Left lobe of liver (tissue), 2 donors: Measurements from ENCODE around the gene RIIAD1. TPM values are rescaled to one million over a fixed set of nuclear protein-coding genes. Genes with fewer than 3 reads are reported as not detected.
"Not testable (repeated sequence)": the region's sequence is repeated elsewhere in the genome, so short reads cannot be mapped to it uniquely, and the experiment has no call there.

Experiments
- ATAC-seq: fragments of 200-7000 bp; cut with Tn5 transposase; one replicate; pipeline ENCODE4 v1.9.1; 2020; ENCODE audit warnings: mild to moderate bottlenecking, moderate library complexity
- DNase-seq: peaks from one replicate; pipeline ENCODE4 v3.0.0-alpha.2; 2020; ENCODE audit warnings: low spot score
- total RNA-seq: library from RNA; stranded (reverse); gene quantifications from one replicate; pipeline ENCODE4 v1.2.1, GENCODE V29; 2021
- donor health status: DM: no; HTN: no; CAD: no; lungs with moderate emphysema.
- donor health status: DM: no; HTN: yes; CAD: no.

The RIIAD1 gene, protein sequence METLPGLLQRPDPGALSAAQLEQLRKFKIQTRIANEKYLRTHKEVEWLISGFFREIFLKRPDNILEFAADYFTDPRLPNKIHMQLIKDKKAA
- not detected for total RNA-seq

DNA sequence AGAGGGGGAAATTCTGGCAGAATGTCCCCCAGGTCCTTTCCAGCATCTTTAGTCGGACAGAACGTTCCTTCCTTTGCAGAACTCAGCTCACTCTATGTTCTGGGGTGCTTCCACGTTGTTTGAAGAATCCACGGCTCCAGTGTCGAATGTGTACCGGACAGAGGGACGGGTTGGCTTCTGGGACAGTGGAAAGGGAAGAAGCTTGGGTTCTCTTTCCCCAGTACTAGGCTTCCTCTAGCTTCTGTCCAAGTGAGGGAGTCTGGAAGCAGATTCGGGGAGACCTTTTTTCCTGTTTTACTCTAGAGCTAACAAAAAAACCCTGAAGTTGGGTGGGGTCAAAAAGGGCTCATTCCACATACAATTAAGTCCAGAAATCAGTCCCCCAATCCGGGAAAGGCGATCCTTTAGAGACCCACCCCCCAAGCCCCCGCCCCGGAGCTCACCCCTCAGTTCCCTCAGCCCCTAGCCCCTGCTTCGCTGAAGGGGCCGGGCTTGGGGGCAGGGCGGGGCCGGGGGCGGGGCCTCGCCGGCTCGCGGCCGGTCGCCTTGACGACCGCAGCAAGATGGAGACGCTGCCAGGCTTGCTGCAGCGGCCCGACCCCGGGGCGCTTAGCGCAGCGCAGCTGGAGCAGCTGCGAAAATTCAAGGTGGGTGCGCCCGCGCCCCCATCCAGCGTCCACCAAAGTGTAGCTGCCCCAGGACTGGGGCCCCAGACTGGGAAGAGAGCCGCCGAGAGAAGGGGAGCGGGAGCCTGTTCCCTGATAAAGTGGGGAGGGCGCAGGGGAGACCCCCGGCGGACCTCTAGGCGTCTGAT, at the start of gene RIIAD1:
TSS of gene RIIAD1 (plus strand) at position 549 of the 814 bp plus-strand sequence. CDS start at position 564, 15 bp downstream.
- no peak for DNase-seq

DNA sequence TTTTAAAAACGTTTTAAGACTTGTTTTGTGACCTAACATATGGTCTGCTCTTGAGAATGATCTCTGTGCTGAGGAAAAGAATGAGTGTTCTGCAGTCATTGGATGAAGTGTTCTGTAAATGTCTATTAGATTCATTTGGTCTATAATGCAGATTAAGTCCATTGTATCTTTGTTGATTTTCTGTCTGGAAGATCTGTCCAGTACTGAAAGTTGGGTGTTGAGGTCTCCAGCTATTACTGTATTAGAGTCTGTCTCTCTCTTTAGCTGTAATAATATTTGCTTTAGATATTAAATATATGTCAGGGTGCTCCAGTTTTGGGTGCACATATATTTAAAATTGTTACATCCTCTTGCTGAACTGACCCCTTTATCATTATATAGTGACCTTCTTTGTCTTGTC, 47.9 kb upstream of the RIIAD1 start:
- ATAC-seq (no peak), DNase-seq (no peak)

More for the DNA sequence above, at the start of gene RIIAD1:
- ATAC-seq, result peak; percentile 88

GRCh38 chr1:151680391-151680790, 40.9 kb upstream of the RIIAD1 start:
- ATAC-seq, result no peak
- DNase-seq, result no peak

DNA sequence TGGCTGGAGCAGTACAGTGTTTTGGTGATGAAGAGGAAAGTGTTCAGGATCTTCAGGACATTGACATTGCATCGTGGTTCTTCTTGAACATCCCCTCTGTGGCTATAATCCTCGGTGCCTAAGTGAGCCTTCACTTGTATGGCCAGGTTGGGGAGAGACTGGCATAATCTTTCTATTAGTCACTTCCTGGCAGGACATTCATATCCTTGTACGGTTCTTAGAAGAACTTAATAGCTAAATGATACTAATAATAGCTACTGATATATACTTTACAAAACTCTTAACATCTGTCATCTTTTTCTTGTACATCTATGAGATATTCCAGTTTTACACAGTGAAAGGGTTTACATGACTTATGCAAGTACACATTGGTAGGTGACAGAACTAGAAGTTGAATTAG, 40.5 kb upstream of the RIIAD1 start:
- DNase-seq (no peak), ATAC-seq (no peak)

DNA sequence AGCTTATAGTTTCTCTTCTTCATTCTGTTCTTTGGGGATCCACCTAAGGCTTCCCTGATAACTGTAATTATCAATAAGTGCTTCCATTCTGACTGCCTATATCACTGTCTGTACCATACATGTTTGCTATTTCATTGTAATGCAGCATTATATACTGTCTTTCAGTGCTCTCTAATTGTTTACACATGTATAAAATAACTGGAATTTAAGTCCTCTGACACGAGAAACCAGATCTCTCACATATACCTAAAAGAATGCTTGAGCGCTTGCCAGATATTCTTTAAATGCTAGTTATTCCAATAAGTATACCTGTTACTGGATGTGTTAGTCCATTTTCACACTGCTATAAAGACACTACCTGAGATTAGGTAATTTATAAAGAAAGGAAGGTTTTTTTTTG, 39.4 kb upstream of the RIIAD1 start:
- DNase-seq, result no peak
- no peak for ATAC-seq

DNA sequence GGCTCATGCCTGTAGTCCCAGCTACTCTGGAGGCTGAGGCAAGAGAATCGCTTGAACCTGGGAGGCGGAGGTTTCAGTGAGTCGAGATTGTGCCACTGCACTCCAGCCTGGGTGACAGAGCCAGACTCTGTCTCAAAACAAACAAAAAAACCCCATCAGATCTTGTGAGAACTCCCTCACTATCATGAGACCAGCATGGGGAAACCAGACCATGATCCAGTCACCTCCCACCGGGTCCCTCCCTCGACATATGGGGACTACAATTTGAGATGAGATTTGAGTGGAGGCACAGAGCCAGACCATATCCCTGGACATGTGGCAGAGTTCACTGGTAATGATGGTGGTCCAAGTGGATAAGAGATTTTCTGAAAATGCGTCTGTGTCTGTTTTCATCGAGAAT, 38.4 kb upstream of the RIIAD1 start:
- ATAC-seq, result not testable (repeated sequence)

DNA sequence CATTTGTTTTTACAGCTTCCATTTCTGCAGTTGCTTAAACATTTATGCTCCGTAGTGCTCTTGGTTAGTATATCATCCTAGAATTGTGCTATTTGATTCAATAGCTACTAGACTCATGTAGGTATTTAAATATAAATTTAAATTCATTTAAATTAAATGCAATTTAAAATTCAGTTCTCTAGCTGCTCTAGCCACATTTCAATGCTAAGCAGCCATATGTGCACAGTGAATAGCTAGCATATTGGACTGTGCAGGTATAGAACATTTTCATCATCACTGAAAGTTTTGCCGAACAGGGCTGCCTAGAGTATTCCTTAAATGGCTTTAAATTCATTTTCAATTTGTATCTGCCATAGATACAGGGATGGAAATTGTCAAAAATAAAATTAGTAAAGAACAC, 37.2 kb upstream of the RIIAD1 start:
- no peak for DNase-seq
- ATAC-seq, result no peak

More for the DNA sequence above, 38.4 kb upstream of the RIIAD1 start:
- DNase-seq, result not testable (repeated sequence)

DNA sequence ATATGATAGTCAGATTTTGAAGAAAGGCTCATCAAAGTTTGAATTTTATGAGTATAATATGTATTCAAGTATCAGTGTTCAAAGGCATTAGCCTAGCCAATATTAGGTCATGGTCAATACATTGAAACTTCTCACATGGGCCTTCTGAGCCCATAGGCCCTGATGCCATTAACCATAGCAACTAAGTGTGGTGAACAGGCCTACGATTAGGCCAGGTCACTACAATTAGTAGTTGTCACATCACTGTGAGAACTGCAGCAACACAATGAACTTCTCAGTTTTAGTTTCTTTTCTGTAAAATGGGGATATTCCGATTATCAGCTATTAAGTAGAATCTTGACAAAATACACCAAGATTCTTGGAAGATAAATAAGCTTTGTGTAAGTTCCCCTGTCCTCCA, 34.8 kb upstream of the RIIAD1 start:
- DNase-seq (no peak), ATAC-seq (no peak)

DNA sequence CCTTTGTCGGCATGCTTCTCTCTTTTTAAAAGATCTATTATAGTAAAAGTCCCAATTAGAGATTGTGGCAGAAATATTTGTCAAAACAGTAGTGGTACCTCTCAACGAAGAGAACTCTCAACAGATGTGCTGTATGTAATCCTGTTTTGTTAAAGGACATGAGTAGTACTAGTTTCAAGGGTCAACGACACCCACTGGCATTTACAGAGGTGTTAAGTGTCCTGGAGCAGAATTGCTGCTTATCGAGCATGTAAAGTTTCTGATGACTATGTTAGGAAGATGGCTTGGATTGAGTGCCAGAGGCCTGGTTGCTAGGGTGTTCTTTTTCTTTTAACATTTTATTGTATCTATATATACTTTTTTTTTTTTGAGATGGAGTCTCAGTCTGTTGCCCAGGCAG, 31.8 kb upstream of the RIIAD1 start:
- ATAC-seq, result no peak
- DNase-seq, result no peak

GRCh38 chr1:151692226-151692625, 29.1 kb upstream of the RIIAD1 start:
- DNase-seq (no peak), ATAC-seq (no peak)

DNA sequence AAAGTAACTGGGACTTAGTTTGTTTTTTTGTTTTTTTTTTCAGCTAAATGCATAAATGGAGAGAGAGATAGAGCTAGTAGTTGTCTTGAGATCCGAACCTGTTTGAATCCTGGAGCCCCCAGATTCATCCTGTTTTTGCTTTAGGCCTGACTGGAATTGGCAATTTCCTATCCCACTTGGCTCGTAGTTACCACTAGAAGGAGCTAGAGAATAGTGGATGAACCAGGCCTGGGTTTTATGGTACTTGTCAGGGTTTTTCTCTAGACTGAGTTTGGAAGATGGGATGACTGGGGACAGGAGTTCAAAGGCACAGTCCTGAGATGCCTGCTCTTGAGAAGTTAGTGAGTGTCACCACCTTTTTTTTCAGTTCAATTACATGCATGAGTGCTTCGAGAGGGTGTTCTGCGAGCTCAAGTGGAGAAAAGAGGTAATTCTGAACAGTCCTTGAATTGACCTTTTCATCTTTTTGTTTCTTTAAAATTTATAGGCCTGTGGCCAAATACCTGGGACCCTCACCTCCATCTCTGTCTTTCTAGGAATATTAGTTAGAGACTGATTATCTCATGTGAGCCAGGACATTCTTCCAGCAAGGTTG, 28.2 kb upstream of the RIIAD1 start:
- peak; percentile 75 for ATAC-seq
- no peak for DNase-seq

- no peak for ATAC-seq
- DNase-seq, result no peak
These were observed 19.8 kb upstream of the RIIAD1 start for GRCh38 chr1:151701515-151701914.

GRCh38 chr1:151702936-151703335, 18.4 kb upstream of the RIIAD1 start:
- no peak for ATAC-seq
- peak; percentile 35 for DNase-seq

GRCh38 chr1:151703813-151704212, 17.5 kb upstream of the RIIAD1 start:
- no peak for DNase-seq
- no peak for ATAC-seq

DNA sequence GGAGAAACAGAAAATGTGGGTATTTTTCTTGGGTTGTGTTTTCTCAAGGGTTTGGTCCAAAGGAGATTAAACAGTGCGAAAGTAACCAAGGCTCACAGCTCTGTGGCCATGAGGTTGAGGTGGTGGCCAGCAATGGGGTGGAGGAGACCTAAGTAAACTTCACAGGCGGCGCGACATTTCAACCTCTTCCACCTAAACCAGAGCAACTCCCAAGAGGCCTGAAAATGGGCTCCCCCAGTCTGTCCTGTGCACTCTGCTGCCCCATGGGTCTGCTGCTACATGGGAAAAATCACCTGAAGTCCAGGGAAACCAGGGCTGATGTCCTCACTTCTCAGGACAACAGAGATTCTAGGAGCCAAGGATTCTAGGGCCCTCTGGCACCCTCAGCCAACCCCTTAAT, 17.1 kb upstream of the RIIAD1 start:
- no peak for ATAC-seq
- DNase-seq, result no peak

- DNase-seq, result no peak
- no peak for ATAC-seq
These were observed 16.2 kb upstream of the RIIAD1 start for GRCh38 chr1:151705146-151705545.

DNA sequence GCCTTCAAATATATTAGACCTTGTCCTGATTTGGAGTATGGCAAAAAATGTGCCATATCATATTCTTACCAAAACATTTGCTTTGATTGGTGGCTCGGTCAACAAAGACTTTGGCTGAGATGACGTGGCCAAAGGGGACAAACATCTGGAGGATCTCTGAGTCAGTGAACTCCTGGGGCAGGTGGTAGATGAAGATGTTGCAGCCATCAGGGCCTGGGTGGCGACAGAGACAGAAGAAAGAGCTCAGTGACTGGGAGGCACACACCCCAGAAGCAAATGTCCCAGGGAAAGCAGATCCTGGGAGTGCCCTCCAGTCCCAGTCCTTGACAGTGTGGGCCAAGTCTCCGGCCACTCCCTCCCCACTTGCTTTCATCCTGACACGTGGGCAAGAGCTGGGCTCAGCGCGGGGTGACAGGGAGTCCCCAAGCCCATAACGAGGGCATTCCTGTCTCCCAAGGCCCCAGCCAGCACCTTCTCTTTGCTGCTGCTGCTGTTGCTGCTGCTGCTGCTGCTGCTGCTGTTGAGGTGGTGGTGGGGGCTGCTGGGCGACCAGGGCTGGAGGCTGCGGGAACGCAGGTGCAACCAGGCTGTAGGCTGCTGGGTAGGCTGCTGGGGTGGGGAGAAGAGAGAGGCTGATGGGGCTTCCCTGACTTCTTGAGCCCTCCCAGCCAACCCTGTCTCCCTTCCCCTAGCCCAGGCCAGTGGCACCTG, 15.4 kb upstream of the RIIAD1 start:
- ATAC-seq (no peak), DNase-seq (no peak)

GRCh38 chr1:151706464-151707415, 14.6 kb upstream of the RIIAD1 start:
- ATAC-seq (no peak), DNase-seq (no peak)

DNA sequence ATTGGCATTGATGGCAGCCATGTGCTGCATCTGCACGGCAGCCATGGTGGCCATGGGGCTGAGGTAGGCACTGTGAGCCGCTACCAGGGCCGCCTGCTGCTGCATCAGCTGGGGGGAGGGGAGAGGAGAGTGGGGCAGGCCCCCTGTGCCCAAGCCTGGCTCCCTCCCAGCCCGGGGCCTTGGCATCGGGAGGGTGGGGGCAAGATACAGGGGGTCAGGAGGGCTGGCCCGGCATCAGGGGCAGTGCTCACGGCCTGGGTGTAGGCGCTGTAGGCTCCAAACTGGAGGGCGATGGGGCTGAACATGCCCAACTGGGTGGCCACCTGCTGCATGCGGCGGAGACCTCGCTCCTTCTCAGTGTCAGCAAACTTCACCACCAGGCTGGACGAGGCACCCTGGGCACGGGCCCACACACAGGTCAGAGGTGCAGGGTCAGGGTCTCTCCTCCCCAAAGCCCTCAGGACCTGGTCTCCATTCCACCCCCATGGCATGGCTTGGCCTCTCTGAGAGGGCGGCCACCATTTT, 13.7 kb upstream of the RIIAD1 start:
- DNase-seq (no peak), ATAC-seq (no peak)

DNA sequence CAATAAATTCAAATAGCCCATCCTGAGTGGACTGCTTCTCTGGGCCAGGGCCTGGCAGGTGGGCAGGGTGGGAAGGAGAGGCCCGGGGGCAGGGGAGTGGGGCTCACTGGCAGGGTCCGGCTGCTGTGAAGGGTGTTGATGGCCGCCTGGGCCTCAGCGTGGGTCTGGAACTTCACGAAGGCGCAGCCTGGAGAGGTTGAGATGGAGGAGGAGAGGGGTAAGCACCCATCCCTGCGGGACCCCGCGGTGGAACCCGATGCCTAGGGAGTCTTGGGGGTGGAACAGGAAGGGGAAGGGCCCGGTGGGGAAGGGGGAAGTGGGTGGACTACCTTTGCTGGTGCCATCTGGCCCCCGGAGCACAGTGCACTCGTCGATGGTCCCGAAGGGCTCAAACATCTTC, 12.4 kb upstream of the RIIAD1 start:
- no peak for ATAC-seq
- no peak for DNase-seq
